Activated CD4-positive, alpha-beta T cell treated with anti-CD3 and anti-CD28 coated beads, Interleukin-2, amount 50 U/mL, for 4 hours (primary cell): ENCODE measurements around the gene TEX14.
"Not testable (repeated sequence)": the region's sequence is repeated elsewhere in the genome, so short reads cannot be mapped to it uniquely, and the experiment has no call there.

Experiments used
- DNase-seq, 2 experiments: peaks; one replicate each; pipeline ENCODE4 v3.0.0-alpha.2; 2020

The TEX14 gene

GRCh38 chr17:58691701-58692238 lies at the start of gene TEX14:
Gene TEX14, minus strand, starts transcription at chr17:58692045. Its CDS starts 40,044 bp downstream, at chr17:58652001.
- DNase-seq: no peak

- DNase-seq: no peak
Observed at GRCh38 chr17:58741121-58741625, 49.3 kb upstream of the TEX14 start.

- no peak for DNase-seq
Observed at GRCh38 chr17:58734811-58735210, 43.0 kb upstream of the TEX14 start.

GRCh38 chr17:58734040-58734439 lies 42.2 kb upstream of the TEX14 start:
- DNase-seq: no peak

- no peak for DNase-seq
Observed at GRCh38 chr17:58730937-58731336, 39.1 kb upstream of the TEX14 start.

- no peak for DNase-seq
Observed at GRCh38 chr17:58728798-58729197, 37.0 kb upstream of the TEX14 start.

- no peak for DNase-seq
Observed at GRCh38 chr17:58722696-58723095, 30.9 kb upstream of the TEX14 start.

GRCh38 chr17:58722274-58722673 lies 30.4 kb upstream of the TEX14 start:
- no peak for DNase-seq

GRCh38 chr17:58710948-58711552 lies 19.2 kb upstream of the TEX14 start:
- DNase-seq: peak; percentile 14 to 32

- no peak for DNase-seq
Observed at GRCh38 chr17:58706351-58707140, 14.7 kb upstream of the TEX14 start.

GRCh38 chr17:58703916-58704286 lies 12.1 kb upstream of the TEX14 start:
- DNase-seq: no peak

GRCh38 chr17:58703137-58703915 lies 11.5 kb upstream of the TEX14 start:
- no peak for DNase-seq

GRCh38 chr17:58702708-58703107 lies 10.9 kb upstream of the TEX14 start:
- DNase-seq: no peak

GRCh38 chr17:58702045-58702476 lies 10.2 kb upstream of the TEX14 start:
- no peak for DNase-seq

GRCh38 chr17:58699771-58700170 lies 7.9 kb upstream of the TEX14 start:
- DNase-seq: no peak

- no peak for DNase-seq
Observed at GRCh38 chr17:58694826-58695225, 3.0 kb upstream of the TEX14 start.

GRCh38 chr17:58694302-58694701 lies 2.5 kb upstream of the TEX14 start:
- no peak for DNase-seq

GRCh38 chr17:58693751-58694150 lies 1.9 kb upstream of the TEX14 start:
- no peak for DNase-seq

- no peak for DNase-seq
Observed at GRCh38 chr17:58693208-58693607, 1.4 kb upstream of the TEX14 start.

GRCh38 chr17:58692239-58693055 lies 602 bp upstream of the TEX14 start, which contains the start of gene RAD51C:
Gene RAD51C, plus strand, starts transcription at chr17:58692602. Its CDS starts 42 bp downstream, at chr17:58692644.
- DNase-seq: peak; percentile 79 to 83

- DNase-seq: not testable (repeated sequence)
Observed at GRCh38 chr17:58690033-58690432, 1.8 kb downstream of the TEX14 start.

- DNase-seq: no peak
Observed at GRCh38 chr17:58688521-58688920, 3.3 kb downstream of the TEX14 start.
